D721Med (cell line): Measurements from ENCODE around the gene PLXNA4.
"Not testable (repeated sequence)": the region's sequence is repeated elsewhere in the genome, so short reads cannot be mapped to it uniquely, and the experiment has no call there.

Source experiments
- DNase-seq: peaks from one replicate; pipeline ENCODE4 v3.0.0; 2011; ENCODE audit warnings: low spot score; ENCODE audit not compliant: insufficient read length
- FAIRE-seq: peaks from 2 replicates; lab custom pipeline; 2011; peaks lifted over from hg19 to GRCh38; lab: Jason Lieb, UNC
- CTCF ChIP-seq: IDR thresholded peaks from 2 replicates; pipeline ENCODE4 v1.5.1; 2012; ENCODE audit warnings: mild to moderate bottlenecking, control low read depth; ENCODE audit not compliant: insufficient read depth; ENCODE audit errors: missing control alignments

PLXNA4 gene

GRCh38 chr7:132397070-132397469 lies 179.2 kb downstream of the PLXNA4 start:
- TF ChIP-seq CTCF = no peak
- no peak for FAIRE-seq

GRCh38 chr7:132395361-132395760 lies 180.9 kb downstream of the PLXNA4 start:
- DNase-seq (no peak), FAIRE-seq (no peak)
- TF ChIP-seq CTCF = no peak

More at GRCh38 chr7:132397070-132397469, 179.2 kb downstream of the PLXNA4 start:
- DNase-seq = no peak

GRCh38 chr7:132394283-132395198 lies 181.7 kb downstream of the PLXNA4 start:
- FAIRE-seq (no peak), DNase-seq (no peak)
- TF ChIP-seq CTCF = peak; percentile 16

GRCh38 chr7:132393789-132394261 lies 182.4 kb downstream of the PLXNA4 start:
- FAIRE-seq = no peak
- DNase-seq = no peak
- no peak for TF ChIP-seq CTCF

GRCh38 chr7:132392713-132393112 lies 183.6 kb downstream of the PLXNA4 start:
- no peak for TF ChIP-seq CTCF
- DNase-seq = no peak
- no peak for FAIRE-seq

- FAIRE-seq = no peak
- no peak for DNase-seq
- no peak for TF ChIP-seq CTCF
Measured at GRCh38 chr7:132390705-132391104, 185.6 kb downstream of the PLXNA4 start.

- DNase-seq, FAIRE-seq: not testable (repeated sequence)
Measured at GRCh38 chr7:132390049-132390448, 186.2 kb downstream of the PLXNA4 start.
